HG02763 (cell line): ENCODE results near the gene BNIP5.

Experiments used
- ATAC-seq: cut with Tn5 transposase; IDR thresholded peaks from one replicate; pipeline ENCODE4 v1.9.1; 2021; ENCODE audit warnings: mild to moderate bottlenecking, moderate library complexity; ENCODE audit not compliant: unreplicated experiment

BNIP5 gene

GRCh38 chr6:36301085-36301658 is 35.5 kb downstream of the BNIP5 start:
- no peak for ATAC-seq

DNA sequence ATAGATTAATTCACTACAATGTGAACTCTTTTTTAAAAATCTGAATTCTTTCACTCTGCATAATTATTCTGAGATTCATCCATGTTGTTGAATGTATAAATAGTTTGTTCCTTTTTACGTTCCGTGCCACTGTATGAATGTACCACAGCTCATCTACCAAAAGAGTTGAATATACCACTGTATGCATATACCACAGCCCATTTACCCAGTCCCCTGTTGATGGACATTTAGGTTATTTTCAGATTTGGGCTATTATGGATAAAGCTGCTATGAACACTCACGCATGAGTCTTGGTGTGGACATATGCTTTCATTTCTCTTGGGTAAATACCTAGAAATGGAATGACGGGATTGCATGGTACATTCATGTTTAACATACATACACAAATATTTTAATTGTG is 38.7 kb downstream of the BNIP5 start:
- no peak for ATAC-seq

DNA sequence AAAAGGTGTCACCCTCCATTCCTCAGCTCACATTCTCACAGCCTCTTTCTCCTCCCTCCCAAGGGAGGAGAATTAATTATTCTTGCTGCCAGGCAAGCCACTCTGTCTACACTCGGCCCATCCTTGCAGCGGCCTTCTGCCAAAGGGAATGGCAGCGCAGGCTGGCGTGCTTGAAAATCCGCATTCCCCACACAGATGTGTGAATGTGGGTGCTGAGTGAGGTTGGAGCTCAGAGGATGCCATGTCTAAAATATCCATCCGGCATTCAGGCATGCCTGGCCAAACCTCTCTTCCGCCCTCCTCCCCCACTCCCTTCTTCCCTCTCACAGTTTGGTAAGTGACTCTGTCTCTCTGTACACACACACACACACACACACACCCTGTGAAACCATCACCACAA is 39.2 kb downstream of the BNIP5 start:
- no peak for ATAC-seq

- no peak for ATAC-seq
Measured at GRCh38 chr6:36297051-36297450, 39.6 kb downstream of the BNIP5 start.

DNA sequence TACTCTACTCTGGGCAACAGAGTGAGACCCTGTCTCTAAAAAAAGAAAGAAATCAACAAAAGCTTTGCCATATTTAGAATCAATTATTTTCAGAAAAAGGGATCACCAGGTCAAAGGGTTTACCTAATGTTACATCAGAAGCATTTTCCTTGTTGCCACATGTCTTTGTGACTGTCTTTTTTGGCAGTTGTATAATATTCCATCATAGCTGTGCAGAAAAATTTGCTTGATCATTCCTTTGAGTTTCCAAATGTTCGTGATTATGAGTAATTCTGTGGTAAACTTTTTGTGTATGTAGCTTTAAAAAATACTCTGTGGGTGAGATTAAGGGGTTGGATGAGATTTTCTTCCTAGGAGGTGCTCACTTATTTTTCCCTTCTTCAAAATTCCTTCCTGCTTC is 40.4 kb downstream of the BNIP5 start:
- no peak for ATAC-seq

- no peak for ATAC-seq
Measured at GRCh38 chr6:36292170-36292569, 44.5 kb downstream of the BNIP5 start.

DNA sequence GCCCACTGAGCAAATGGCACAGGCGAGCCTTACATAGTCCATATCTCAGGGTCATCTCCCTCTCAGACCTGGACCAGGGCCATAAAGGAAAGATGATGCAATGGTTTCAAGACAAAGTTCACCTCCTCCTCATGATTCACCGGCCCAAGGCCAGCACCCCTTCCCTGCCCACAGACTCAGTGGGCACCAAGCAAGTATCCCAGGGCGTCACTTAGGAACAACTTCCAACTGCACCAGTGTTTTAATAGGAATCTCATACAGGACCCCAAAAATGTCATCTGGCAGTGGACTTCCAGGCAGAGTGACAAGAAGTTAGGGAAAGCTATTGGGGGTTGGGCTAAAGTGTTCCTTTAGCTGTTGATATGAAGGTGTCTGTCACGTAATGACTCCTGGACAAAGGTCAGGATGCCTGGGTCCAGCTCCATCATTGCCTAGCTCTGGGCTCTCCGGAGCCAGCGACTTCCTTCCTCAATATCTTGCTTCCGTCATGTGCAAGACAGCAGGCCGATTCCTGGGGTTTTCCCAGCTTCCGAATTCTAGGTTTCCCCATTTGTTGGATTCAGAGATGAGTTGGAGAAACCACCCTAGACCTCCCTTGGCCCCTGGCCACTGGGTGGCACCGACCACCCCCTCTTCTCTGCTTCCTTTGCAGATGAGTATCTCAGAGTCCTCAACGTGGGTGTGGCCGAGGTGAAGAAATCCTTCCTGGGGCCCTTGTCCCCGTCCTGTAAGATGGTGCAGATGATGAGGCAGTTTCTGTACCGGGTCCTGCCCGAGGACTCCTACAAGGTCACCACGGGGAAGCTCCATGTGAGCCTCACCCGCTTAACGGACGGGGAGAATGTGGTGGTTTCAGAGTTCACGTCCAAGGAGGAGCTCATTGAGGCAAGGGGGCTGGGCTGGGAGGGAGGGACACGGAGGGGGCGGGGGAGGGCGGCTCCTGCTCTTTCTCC is 45.7 kb downstream of the BNIP5 start:
- ATAC-seq: no peak

- no peak for ATAC-seq
Measured at GRCh38 chr6:36289281-36289878, 47.3 kb downstream of the BNIP5 start.

- ATAC-seq: no peak
Measured at GRCh38 chr6:36286858-36287257, 49.8 kb downstream of the BNIP5 start.

DNA sequence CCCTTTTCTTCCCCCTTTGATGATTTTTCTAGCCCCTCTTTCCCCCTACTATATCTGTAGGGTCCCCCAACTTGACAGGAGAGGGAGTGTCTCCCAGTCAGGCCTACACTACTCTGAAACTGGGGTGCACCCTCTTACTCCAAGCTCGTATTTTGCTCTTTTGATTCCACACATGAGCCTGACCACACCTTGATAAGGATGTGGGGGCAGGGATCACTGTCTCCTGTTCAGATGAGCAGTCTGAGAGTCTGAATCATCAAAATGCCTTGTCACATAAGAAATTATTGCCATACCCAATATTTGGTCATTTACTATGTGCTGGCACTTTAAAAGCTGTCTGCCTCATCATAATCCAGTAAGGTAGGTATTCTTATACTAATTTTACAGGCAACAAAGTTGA is 50.9 kb downstream of the BNIP5 start:
- ATAC-seq: no peak

DNA sequence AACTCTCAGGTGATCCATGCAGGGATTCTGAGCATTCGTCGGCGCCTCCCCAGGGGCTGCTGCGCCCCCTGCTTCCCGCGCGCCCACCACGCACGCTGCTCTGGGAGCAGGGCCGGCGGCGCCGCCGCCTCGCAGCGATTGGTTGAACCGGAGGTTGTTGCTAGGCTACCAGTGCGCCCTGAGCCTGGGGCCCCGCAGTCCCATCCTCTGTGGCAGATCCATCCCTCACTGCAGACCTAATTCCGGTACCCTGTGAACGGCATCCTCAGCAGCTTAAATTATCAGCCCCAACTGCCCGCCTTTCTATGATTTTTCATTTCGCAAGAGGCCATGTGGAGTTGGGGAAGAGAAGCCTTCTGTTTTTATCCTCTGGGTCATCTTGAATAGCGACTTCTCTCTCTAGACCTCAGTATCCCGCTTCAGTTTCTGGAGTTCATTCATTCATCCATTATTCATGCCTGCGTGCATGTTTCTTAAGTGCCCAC is 51.5 kb downstream of the BNIP5 start:
- ATAC-seq: no peak

GRCh38 chr6:36284359-36284758 is 52.3 kb downstream of the BNIP5 start:
- ATAC-seq: no peak

DNA sequence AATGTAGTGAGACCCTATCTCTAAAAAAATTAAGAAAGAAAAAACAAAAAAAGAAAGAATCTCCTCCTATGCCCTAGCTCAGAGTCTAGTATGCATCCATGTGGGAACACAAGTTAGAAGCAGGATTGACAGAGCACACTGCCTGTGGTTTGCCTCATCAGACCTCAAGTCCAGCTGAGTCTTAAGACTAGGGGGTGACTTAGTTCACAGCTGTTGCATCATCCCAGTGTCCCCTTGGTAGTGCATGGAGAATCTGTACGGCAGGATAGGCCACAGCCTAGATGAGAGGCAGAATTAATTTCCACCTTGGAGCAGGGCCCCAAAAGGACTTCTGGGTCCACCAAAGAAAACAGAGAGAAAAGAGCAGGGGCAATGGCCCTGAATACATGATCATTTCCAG is 53.1 kb downstream of the BNIP5 start:
- no peak for ATAC-seq

DNA sequence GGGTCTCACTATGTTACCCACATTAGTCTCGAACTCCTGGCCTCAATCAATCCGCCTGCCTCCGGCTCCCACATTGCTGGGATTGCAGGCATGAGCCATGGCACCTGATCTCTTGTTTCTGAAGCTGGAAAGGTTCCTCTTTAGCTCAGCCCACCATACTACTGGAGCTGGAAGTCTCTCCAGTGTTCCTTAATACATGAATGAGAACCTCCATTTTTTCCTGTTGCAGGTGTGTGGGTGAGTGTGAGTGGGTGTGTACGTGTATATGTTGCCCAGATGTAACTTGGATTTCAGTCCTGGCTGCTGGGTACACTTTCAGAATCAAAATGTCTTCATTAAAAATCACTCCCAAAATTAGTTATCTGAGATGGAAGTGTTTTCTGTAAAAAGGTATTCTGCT is 55.7 kb downstream of the BNIP5 start:
- no peak for ATAC-seq

- no peak for ATAC-seq
Measured at GRCh38 chr6:36280467-36280866, 56.2 kb downstream of the BNIP5 start.

DNA sequence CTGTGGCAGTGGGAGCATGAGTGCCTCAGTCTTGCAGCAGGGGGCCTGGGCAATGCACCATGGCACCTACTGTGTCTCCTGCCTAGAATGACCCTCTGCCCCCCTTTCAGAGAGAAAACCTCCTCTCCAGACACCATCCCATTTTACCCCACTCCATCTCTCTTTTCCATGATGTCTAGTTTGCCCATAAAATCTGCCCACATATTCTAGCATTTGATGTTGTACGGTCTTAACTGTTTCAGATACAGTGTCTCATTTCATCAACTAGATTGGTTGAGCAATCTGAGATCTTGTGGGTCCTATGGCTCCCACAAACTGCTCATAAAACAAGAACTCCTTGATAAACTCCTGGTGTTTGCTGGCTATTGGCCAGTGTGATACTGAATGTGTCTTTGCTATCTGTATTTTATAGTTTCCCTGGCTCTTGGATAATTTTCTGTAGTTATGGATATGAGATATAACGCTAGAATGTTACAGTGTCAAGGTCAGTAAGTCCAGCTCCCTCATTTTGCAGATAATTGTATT is 58.7 kb downstream of the BNIP5 start:
- ATAC-seq: no peak

DNA sequence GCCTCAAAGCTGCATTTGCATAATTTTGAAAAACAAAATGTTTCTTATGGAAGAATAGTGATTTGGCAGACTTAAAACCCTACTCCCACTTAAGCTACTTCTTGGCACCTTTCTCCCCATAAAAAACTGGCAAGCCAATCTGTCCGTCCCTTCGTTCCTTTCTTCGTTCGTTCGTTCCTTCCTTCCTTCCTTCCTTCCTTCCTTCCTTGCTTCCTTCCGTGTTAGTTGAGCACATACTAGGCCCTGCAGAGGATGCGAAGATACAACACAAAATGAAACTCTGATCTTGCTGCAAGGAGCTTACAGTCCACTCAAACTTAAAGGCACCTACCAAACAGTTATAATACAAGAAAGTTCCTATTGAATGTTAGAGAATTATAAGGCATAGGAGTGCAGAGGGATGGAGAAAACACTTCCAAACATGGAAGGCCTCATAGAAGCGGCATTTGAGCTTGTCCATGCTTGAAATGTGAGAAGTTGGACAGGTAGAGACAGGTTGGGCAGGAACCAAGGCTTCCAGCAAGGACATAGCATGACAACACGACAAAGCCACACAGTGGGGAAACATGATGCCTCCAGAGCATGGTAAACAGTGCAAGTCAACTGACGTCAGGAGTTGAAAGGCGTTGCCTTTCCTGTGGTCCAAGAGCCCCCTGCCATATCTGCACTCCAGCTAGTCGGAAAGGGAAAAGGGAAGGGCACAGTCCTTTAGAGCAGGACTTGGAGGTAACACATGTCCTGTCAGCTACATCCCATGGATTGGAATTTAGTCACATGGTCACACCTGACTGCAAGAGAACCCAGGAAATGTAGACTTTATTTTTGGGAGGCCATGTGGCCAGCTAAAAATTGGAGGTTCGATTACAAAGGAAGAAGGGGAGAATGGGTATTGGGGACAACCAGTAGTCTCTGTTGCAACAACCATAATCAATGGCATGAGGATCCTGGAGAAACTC is 59.8 kb downstream of the BNIP5 start:
- ATAC-seq: no peak

GRCh38 chr6:36273802-36274514 is 62.7 kb downstream of the BNIP5 start:
- ATAC-seq: no peak

DNA sequence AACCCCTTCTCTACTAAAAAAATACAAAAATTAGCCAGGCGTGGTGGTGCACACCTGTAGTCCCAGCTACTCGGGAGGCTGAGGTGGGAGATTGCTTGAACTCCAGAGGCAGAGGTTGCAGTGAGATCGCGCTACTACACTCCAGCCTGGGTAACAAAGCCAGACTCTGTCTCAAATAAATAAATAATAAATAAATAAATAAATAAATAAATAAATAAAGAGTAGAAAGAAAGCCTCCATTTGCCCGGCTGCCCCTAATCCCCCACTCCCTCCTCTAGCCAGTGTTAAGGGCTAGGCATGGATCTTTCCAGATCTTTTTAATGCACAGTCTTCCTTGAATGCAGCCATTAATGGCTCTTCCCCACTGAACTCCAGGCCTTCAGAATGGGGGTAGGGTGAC is 63.6 kb downstream of the BNIP5 start:
- ATAC-seq: no peak

GRCh38 chr6:36272234-36272633 is 64.5 kb downstream of the BNIP5 start:
- no peak for ATAC-seq
